Mucosa of stomach (tissue), 1 donor: ENCODE measurements around the gene RAMP3.
"Not testable (repeated sequence)": the region's sequence is repeated elsewhere in the genome, so short reads cannot be mapped to it uniquely, and the experiment has no call there.

Source experiments
- H3K27me3 ChIP-seq: one replicate; pipeline ENCODE4 v1.7.0; 2013; ENCODE audit warnings: mild to moderate bottlenecking, low read length; ENCODE audit not compliant: control insufficient read depth, insufficient read depth
- H3K36me3 ChIP-seq: one replicate; pipeline ENCODE4 v1.7.0; 2013; ENCODE audit warnings: low read length; ENCODE audit not compliant: control insufficient read depth, insufficient read depth
- H3K4me1 ChIP-seq: one replicate; pipeline ENCODE4 v1.7.0; 2013; ENCODE audit warnings: mild to moderate bottlenecking, low read length; ENCODE audit not compliant: control insufficient read depth, insufficient read depth
- H3K4me3 ChIP-seq: one replicate; pipeline ENCODE4 v1.7.0; 2013; ENCODE audit warnings: low read length
- H3K9ac ChIP-seq: one replicate; pipeline ENCODE4 v1.7.0; 2013; ENCODE audit warnings: mild to moderate bottlenecking, low read length, moderate library complexity
- H3K9me3 ChIP-seq: one replicate; pipeline ENCODE4 v1.7.0; 2013; ENCODE audit warnings: mild to moderate bottlenecking, low read length, moderate library complexity; ENCODE audit not compliant: control insufficient read depth
- donor health status: Pancreatic carcinoma.

The RAMP3 gene

DNA sequence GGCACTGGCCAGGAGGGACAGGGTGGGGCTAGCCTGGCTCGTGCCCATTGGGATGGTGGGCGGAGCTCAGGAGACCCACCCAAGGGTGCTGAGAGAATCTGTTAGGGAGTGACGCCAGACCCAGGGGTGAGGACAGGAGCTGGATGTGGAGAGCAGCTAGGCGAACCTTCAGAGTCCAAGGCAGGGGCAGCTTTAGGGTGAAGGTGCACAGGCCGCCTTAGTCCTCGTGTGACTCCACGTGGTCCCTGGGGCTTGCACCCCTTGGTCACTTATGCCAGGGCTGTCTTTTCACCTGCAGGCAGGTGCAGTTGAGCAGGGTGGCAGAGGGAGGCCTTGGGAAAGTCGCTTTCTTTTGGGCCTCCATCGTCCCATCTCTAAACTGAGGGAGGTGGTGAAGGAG is 4.3 kb downstream of the RAMP3 start:
- H3K4me3 ChIP-seq: no peak overlapping the region
- no peaks in the 10 kb centered on the region for H3K9me3 ChIP-seq
- no peak overlapping the region for H3K9ac ChIP-seq
- peaks cover 10% of the 10 kb centered on the region for H3K27me3 ChIP-seq
- no peaks in the 10 kb centered on the region for H3K4me1 ChIP-seq
- no peaks in the 10 kb centered on the region for H3K36me3 ChIP-seq

DNA sequence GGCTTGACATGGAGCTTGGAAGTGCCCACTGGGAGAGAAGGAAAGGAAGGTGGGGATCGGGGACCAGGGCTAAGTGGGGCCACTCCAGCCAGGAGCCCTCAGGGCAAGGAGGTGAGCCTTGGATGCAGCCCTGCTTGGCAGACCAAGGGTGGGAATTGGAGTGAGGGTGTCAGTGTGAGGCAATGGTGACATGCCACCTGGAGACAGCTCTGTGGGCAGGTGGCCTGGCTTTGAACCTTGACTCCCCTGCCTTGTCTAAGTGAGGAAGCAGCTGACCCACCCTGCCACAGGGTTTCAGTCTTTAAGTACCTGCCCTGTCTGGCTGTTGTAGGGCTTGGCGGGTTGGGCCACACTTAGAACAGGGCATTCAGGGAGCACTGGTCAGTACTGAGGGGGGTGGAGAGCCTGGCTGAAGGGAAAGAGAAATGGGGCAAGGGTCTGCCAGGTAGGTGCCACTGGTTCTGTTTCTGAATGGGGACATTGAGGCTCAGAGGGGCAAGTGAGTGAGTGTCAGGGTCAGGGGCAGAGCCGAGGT is 4.8 kb downstream of the RAMP3 start:
- no peaks in the 10 kb centered on the region for H3K4me1 ChIP-seq
- H3K36me3 ChIP-seq: no peaks in the 10 kb centered on the region
- no peak overlapping the region for H3K9ac ChIP-seq
- H3K9me3 ChIP-seq: no peaks in the 10 kb centered on the region
- peaks cover 6% of the 10 kb centered on the region for H3K27me3 ChIP-seq
- H3K4me3 ChIP-seq: no peak overlapping the region

DNA sequence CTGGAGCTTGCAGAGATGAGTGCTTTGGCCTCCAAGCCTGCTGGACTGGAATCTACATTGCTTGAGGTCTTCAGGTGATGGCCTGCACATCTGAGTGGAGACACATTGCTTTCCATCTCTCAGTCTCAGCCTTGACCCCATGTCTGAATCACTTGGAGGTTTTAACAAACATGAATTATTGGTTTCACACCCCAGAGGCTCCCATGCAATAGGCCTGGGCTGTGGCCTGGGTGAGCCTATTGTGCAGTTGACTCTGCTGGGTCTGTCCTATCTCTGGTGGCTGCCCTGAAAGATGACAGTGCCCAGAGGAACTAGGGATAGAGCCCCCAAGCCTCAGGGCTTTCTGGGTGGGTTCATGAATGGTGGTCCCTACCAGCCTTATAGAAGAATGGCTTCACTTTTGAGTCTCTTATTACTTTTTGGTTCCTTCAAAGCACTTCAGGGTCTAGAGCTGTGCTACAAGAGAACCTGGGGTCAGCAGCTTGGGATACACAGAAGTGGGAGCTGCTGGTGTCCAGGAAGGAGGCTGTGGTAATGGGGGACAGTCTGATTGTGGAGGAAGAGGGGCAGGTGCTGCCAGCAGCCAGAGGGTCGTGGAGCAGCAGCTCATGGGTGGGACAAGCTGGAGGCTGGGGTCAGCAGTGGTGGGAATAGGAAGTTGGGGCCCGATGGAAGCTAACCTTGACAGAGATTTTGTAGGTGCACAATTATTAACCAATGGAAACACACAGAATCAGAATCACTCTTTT is 5.5 kb downstream of the RAMP3 start:
- Histone ChIP-seq H3K9me3 (no peaks in the 10 kb centered on the region), H3K4me1 (no peaks in the 10 kb centered on the region), H3K4me3 (no peak overlapping the region), H3K36me3 (no peaks in the 10 kb centered on the region), H3K9ac (no peak overlapping the region), H3K27me3 (peaks cover 1% of the 10 kb centered on the region)

DNA sequence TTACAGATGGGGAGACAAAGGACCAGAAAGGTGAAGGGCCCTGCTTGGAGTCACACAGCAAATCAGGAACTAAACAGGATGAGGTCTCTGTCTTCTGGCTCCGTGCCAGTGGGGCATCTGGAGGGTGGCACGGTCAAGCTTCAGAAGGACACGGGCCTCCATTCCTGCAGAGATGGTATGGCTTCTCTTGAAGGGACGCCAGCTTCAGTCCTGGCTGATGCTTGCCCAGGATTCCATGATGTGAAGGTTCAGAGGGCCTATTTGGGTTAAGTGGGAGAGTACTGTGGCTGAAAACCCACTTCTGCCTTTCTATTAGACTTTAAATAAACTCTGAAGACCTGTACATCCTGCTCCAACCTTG is 6.1 kb downstream of the RAMP3 start:
- no peaks in the 10 kb centered on the region for H3K4me1 ChIP-seq
- H3K9me3 ChIP-seq: no peaks in the 10 kb centered on the region
- H3K4me3 ChIP-seq: no peak overlapping the region
- H3K36me3 ChIP-seq: no peaks in the 10 kb centered on the region
- H3K27me3 ChIP-seq: no peaks in the 10 kb centered on the region
- no peak overlapping the region for H3K9ac ChIP-seq

DNA sequence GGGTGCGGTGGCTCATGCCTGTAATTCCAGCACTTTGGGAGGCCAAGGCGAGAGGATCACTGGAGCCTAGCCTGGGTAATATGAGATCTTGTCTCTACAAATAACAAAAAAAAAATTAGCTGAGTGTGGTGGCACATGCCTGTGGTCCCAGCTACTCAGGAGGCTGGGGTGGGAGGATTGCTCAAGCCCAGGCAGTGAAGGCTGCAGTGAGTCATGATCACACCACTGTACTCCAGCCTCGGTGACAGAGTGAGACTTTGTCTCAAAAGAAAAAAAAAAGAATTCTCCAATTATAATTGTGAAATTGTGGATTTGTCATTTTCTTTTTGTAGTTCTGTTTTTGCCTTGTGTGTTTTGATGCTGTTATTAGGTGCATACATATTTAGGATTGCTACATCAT is 6.7 kb downstream of the RAMP3 start:
- not testable (repeated sequence) for H3K9ac ChIP-seq, H3K36me3 ChIP-seq, H3K27me3 ChIP-seq, H3K9me3 ChIP-seq, H3K4me3 ChIP-seq, H3K4me1 ChIP-seq

DNA sequence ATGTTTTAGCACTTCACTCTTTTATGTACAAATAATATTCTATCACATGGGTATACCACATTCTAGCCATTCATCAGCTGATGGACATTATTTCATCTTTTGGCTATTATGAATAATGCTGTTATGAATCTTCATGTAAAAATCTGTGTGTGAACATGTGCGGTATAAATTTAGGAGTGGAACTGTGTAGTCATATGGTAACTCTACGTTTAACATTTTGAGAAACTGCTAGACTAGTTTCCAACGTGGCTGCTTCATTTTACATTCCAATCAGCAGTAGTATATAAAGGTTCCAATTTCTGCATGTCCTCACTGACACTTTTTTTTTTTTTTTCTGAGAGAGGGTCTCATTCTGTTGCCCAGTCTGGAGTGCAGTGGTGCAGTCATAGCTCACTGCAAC is 8.3 kb downstream of the RAMP3 start:
- Histone ChIP-seq H3K36me3 (no peaks in the 10 kb centered on the region), H3K9me3 (no peaks in the 10 kb centered on the region), H3K4me3 (no peak overlapping the region), H3K27me3 (no peaks in the 10 kb centered on the region), H3K4me1 (no peaks in the 10 kb centered on the region), H3K9ac (no peak overlapping the region)

DNA sequence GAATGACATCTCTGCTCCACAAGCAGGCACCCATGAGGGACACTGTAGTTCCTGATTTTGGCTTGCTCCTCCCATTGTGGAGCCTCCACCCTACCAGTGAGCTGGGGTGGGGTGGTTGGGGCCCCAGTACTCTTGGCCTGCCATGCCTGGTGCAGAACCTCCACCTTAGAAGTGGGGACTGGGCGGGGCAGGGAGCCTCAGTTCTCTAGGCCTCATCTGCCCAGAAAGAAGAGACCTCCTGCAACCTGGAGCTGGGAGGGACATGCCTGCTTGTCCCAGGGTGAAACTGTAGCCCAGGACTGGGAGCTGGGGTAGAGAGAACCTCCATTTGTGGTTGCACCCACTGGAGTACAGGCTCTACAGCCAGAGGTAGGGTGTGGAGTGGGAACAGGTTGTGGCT is 14.4 kb downstream of the RAMP3 start:
- H3K9ac ChIP-seq: no peak overlapping the region
- no peaks in the 10 kb centered on the region for H3K36me3 ChIP-seq
- H3K4me1 ChIP-seq: no peaks in the 10 kb centered on the region
- H3K4me3 ChIP-seq: no peak overlapping the region
- no peaks in the 10 kb centered on the region for H3K9me3 ChIP-seq
- no peaks in the 10 kb centered on the region for H3K27me3 ChIP-seq

DNA sequence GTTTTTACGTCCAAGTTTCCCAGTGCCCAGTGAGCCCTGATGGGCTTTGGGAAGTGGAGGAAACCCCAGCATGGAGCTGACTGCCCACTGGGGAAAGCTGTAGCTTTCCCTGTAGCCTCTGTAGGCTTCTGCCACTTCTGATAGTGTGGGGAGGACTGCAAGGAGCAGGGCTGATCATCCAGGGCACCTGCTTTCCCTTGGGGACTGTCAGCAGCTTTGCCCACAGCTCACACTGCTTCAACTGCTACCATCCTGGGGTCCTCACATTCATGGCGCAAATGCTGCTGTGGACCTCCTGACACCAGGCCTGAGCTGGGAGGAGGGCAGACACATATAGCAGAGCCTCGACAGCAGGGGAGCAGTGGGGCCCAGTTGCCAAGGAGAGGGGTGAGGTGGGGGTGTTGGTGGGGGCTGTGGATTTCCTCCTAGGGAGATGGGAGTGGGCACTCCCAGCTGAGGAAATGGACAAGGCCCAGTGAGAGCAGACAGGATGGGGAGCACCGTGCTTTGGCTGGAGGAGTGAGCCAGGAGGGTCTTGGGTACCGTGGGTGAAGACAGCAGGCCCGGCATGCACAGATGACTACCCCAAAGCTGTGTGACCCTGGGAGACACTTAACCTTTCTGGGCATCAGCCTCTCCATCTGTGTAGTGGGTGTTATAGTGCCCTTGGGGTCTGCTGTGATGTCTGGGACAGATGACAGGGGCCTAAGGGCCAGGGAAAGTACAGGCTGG is 16.2 kb downstream of the RAMP3 start:
- H3K27me3 ChIP-seq: no peaks in the 10 kb centered on the region
- no peaks in the 10 kb centered on the region for H3K36me3 ChIP-seq
- H3K4me3 ChIP-seq: no peak overlapping the region
- no peaks in the 10 kb centered on the region for H3K4me1 ChIP-seq
- no peak overlapping the region for H3K9ac ChIP-seq
- no peaks in the 10 kb centered on the region for H3K9me3 ChIP-seq

DNA sequence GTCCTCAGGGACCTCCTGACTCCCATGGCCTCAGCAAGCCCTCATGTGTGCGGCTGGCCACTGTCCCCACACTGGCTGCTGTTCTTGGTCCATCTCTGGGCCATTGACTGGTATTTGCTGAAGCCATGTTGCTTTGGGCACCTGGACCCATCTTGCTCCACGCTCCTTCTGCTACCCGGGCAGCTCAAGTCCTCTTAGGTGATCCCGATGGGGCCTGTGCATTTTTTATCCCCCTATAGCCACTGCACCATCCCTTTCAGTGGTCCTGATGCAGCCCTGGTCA is 16.7 kb downstream of the RAMP3 start:
- Histone ChIP-seq H3K9me3 (no peaks in the 10 kb centered on the region), H3K27me3 (no peaks in the 10 kb centered on the region), H3K9ac (no peak overlapping the region)

DNA sequence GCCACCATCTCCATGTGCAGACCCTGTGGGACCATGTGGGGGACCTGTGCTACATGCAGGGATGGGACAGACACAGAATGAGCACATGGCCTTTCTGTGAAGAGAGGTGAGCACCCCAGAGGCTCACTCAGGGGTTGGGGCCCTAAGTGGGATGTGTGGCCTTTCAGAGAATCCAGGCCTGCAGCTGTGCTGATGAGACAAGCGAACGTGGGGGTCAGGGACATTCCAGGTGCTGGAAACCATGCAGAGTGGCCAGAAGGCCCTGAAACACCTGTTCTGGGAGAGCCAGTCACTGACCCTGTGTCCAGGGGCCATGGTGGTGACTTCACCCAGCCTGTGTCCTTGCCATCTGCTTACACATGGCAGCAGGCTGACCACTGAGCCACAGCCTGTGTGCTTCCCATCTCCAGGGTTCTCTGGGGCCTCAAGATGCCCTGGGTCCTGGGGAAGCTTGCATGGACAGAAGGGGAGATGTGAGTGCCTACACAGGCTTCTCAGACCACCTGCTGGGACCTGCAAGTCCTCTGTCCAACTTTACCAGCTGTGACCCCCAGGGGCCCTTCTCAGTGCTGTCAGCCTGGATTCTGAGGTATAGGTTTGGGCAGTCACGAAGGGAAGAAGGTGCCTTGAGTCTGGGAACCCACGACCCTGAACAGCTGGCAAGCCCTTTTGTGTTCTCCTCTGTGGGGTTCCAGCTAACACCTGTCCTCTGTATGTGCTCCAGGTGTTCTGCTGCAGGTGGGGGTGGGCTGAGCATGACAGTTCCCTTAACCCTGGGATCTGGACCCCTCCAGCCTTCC is 17.6 kb downstream of the RAMP3 start:
- no peaks in the 10 kb centered on the region for H3K27me3 ChIP-seq
- H3K4me1 ChIP-seq: no peaks in the 10 kb centered on the region
- no peak overlapping the region for H3K4me3 ChIP-seq
- no peaks in the 10 kb centered on the region for H3K9me3 ChIP-seq
- H3K9ac ChIP-seq: no peak overlapping the region
- H3K36me3 ChIP-seq: no peaks in the 10 kb centered on the region

More for the DNA sequence above, 16.7 kb downstream of the RAMP3 start:
- Histone ChIP-seq H3K4me1 (no peaks in the 10 kb centered on the region), H3K4me3 (no peak overlapping the region), H3K36me3 (no peaks in the 10 kb centered on the region)

DNA sequence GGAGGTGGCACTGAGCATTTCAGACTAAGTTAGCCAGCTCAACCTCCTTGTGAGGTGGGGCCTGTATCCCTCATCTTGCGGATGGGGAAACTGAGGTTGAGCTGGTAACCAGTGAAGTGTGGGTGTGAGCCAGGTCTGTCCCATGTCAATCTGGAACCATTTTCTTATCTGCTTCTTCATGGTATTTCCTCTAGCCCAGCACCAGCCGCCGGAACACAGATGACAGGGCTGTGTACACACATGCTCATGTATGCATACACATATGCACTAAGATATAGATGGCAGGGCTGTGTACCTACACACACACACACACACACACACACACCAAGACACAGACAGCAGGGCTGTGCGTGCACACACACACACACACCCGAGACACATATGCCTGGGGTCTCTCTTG is 18.5 kb downstream of the RAMP3 start:
- no peak overlapping the region for H3K9ac ChIP-seq
- no peak overlapping the region for H3K4me3 ChIP-seq
- no peaks in the 10 kb centered on the region for H3K27me3 ChIP-seq
- H3K36me3 ChIP-seq: no peaks in the 10 kb centered on the region
- no peaks in the 10 kb centered on the region for H3K4me1 ChIP-seq
- H3K9me3 ChIP-seq: no peaks in the 10 kb centered on the region
